ENCODE data around the gene AADACL4. TPM values are rescaled to one million over a fixed set of nuclear protein-coding genes. Genes with fewer than 3 reads are reported as not detected.

AADACL4 gene
- total RNA-seq, 1 experiment from 2014 or later, result not detected

DNA sequence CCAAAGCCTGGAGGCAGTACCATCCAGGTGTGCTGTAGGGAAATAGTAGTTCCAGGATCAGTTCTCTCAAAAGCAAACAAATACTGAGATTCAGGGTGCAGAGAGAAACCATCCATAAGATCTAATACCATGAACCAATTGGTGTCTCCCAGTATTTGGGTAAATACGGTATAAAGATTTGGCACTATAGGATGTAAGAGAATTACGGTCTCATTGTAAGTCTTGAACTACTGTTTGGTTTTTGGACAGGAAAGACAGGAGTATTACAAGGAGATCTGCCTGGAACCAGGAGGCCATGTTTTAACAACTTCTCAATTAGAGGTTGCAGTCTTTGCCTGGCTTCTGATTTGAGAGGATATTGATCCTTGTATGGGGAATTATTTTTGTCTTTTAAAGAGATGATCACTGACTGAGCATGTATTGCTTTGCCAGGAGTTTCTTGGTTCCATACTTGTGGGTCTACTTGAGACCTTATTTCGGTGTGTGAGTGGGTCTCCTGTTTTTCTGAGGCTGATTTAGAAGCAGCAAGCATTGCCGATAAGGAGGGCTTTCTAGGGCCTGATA, 10.2 kb downstream of the AADACL4 start:
- in situ Hi-C loops (cut with HindIII; ENCODE audit: low pct_unique_long_range_greater_than_20kb, low sequenced_read_pairs) (no loop called here), intact Hi-C loops (cut with micrococcal nuclease; ENCODE audit: unreplicated experiment) (no loop called here)
- CTCF ChIA-PET, result no interaction called here
- Histone ChIP-seq H3K9me3 (ENCODE audit: control insufficient read depth, insufficient read depth, low read depth, low read length) (no peaks in the 10 kb centered on the region), H3K4me1 (ENCODE audit: control insufficient read depth, insufficient read depth, low read length) (peaks cover 5% of the 10 kb centered on the region; the same call in 1 of the 2 replicates), H3K27me3 (ENCODE audit: control insufficient read depth, insufficient read depth, low read length) (no peaks in the 10 kb centered on the region), H3K36me3 (ENCODE audit: control insufficient read depth, insufficient read depth, low read length) (no peaks in the 10 kb centered on the region), H3K4me3 (ENCODE audit: low read depth in 2 of 2, low read length in 2 of 2) (no peak overlapping the region), H3K27ac (ENCODE audit: low read length) (no peak overlapping the region)
- POLR2A ChIA-PET, result no interaction called here
- no peak for DNase-seq (ENCODE audit: low read depth, low spot score)
- BruUV-seq (replicated peaks), result no TSS peak
- TF ChIP-seq, protein P1, sequence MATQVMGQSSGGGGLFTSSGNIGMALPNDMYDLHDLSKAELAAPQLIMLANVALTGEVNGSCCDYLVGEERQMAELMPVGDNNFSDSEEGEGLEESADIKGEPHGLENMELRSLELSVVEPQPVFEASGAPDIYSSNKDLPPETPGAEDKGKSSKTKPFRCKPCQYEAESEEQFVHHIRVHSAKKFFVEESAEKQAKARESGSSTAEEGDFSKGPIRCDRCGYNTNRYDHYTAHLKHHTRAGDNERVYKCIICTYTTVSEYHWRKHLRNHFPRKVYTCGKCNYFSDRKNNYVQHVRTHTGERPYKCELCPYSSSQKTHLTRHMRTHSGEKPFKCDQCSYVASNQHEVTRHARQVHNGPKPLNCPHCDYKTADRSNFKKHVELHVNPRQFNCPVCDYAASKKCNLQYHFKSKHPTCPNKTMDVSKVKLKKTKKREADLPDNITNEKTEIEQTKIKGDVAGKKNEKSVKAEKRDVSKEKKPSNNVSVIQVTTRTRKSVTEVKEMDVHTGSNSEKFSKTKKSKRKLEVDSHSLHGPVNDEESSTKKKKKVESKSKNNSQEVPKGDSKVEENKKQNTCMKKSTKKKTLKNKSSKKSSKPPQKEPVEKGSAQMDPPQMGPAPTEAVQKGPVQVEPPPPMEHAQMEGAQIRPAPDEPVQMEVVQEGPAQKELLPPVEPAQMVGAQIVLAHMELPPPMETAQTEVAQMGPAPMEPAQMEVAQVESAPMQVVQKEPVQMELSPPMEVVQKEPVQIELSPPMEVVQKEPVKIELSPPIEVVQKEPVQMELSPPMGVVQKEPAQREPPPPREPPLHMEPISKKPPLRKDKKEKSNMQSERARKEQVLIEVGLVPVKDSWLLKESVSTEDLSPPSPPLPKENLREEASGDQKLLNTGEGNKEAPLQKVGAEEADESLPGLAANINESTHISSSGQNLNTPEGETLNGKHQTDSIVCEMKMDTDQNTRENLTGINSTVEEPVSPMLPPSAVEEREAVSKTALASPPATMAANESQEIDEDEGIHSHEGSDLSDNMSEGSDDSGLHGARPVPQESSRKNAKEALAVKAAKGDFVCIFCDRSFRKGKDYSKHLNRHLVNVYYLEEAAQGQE (IDR thresholded peaks at IDR 0.05; ENCODE audit: insufficient read depth in 1 of 2, low read depth in 2 of 2, low read length in 1 of 2), result no peak
- TF ChIP-seq TCF7L2 (IDR thresholded peaks at IDR 0.05; ENCODE audit: low read depth, low read length) (no peak), SIN3A (IDR thresholded peaks at IDR 0.05; ENCODE audit: borderline replicate concordance, insufficient read depth, low read depth, low read length) (no peak), POLR2AphosphoS5 (IDR thresholded peaks at IDR 0.05; ENCODE audit: low read depth, low read length) (no peak)
- TF ChIP-seq, protein P2, sequence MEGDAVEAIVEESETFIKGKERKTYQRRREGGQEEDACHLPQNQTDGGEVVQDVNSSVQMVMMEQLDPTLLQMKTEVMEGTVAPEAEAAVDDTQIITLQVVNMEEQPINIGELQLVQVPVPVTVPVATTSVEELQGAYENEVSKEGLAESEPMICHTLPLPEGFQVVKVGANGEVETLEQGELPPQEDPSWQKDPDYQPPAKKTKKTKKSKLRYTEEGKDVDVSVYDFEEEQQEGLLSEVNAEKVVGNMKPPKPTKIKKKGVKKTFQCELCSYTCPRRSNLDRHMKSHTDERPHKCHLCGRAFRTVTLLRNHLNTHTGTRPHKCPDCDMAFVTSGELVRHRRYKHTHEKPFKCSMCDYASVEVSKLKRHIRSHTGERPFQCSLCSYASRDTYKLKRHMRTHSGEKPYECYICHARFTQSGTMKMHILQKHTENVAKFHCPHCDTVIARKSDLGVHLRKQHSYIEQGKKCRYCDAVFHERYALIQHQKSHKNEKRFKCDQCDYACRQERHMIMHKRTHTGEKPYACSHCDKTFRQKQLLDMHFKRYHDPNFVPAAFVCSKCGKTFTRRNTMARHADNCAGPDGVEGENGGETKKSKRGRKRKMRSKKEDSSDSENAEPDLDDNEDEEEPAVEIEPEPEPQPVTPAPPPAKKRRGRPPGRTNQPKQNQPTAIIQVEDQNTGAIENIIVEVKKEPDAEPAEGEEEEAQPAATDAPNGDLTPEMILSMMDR (IDR thresholded peaks at IDR 0.05), result no peak
- ATAC-seq, result no peak

GRCh38 chr1:12654657-12655056, 10.8 kb downstream of the AADACL4 start:
- ChIA-PET CTCF (no interaction called here), POLR2A (no interaction called here)
- no peak for ATAC-seq
- Histone ChIP-seq H3K4me1 (ENCODE audit: control insufficient read depth, insufficient read depth, low read length) (peaks cover 5% of the 10 kb centered on the region; the same call in 1 of the 2 replicates), H3K27me3 (ENCODE audit: control insufficient read depth, insufficient read depth, low read length) (no peaks in the 10 kb centered on the region), H3K9me3 (ENCODE audit: control insufficient read depth, insufficient read depth, low read depth, low read length) (no peaks in the 10 kb centered on the region), H3K36me3 (ENCODE audit: control insufficient read depth, insufficient read depth, low read length) (no peaks in the 10 kb centered on the region), H3K4me3 (ENCODE audit: low read depth in 2 of 2, low read length in 2 of 2) (no peak overlapping the region), H3K27ac (ENCODE audit: low read length) (no peak overlapping the region)
- no TSS peak for BruUV-seq (replicated peaks)
- intact Hi-C loops (cut with micrococcal nuclease; ENCODE audit: unreplicated experiment), result loop anchor here (5.0 kb wide), 3 partner anchors 32 to 377 kb away; no protein-coding TSS in a partner anchor
- in situ Hi-C loops (cut with HindIII; ENCODE audit: low pct_unique_long_range_greater_than_20kb, low sequenced_read_pairs), result no loop called here
- no peak for DNase-seq (ENCODE audit: low read depth, low spot score)
- no peak for TF ChIP-seq POLR2AphosphoS5 (IDR thresholded peaks at IDR 0.05; ENCODE audit: low read depth, low read length)
- 0 out of 2 replicates have a peak, but pooled peaks have one; percentile 23 for TF ChIP-seq TCF7L2 (IDR thresholded peaks at IDR 0.05; ENCODE audit: low read depth, low read length)

DNA sequence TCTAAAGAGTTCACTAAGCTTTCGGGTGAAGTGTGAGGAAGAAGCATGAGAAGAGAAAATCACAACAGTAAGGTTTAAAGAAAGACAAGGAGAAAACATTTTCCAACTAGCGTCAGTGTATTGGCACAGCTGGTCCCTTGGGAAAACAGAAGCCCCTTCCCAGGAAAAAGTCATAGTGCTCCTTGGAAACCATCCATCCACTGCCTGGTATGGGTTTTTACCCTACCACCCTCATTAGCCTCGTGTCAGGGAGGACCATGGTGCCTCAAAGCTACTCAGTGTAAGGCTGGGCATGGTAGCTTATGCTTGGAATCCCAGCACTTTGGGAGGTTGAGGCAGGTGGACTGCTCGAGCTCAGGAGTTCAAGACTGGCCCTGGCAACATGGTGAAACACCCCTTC, 12.7 kb downstream of the AADACL4 start:
- ATAC-seq, result no peak
- Histone ChIP-seq H3K27ac (ENCODE audit: low read length) (no peak overlapping the region), H3K4me3 (ENCODE audit: low read depth in 2 of 2, low read length in 2 of 2) (no peak overlapping the region), H3K9me3 (ENCODE audit: control insufficient read depth, insufficient read depth, low read depth, low read length) (no peaks in the 10 kb centered on the region), H3K27me3 (ENCODE audit: control insufficient read depth, insufficient read depth, low read length) (no peaks in the 10 kb centered on the region), H3K4me1 (ENCODE audit: control insufficient read depth, insufficient read depth, low read length) (peaks cover 5% of the 10 kb centered on the region; the same call in 1 of the 2 replicates), H3K36me3 (ENCODE audit: control insufficient read depth, insufficient read depth, low read length) (no peaks in the 10 kb centered on the region)
- ChIA-PET POLR2A (interaction anchor here (0.6 kb wide), 1 partner anchor 18 kb away, joined by 3 read pairs; no protein-coding TSS in a partner anchor), CTCF (no interaction called here)
- in situ Hi-C loops (cut with HindIII; ENCODE audit: low pct_unique_long_range_greater_than_20kb, low sequenced_read_pairs), result no loop called here
- no peak for TF ChIP-seq POLR2AphosphoS5 (IDR thresholded peaks at IDR 0.05; ENCODE audit: low read depth, low read length)
- no peak for TF ChIP-seq TCF7L2 (IDR thresholded peaks at IDR 0.05; ENCODE audit: low read depth, low read length)
- TF ChIP-seq SIN3A (IDR thresholded peaks at IDR 0.05; ENCODE audit: borderline replicate concordance, insufficient read depth, low read depth, low read length), result no peak
- TF ChIP-seq, protein P2 (IDR thresholded peaks at IDR 0.05), result no peak
- TF ChIP-seq, protein P1 (IDR thresholded peaks at IDR 0.05; ENCODE audit: insufficient read depth in 1 of 2, low read depth in 2 of 2, low read length in 1 of 2), result no peak
- intact Hi-C loops (cut with micrococcal nuclease; ENCODE audit: unreplicated experiment), result loop anchor here (5.0 kb wide), 3 partner anchors 34 to 379 kb away; no protein-coding TSS in a partner anchor
- no TSS peak for BruUV-seq (replicated peaks)
- no peak for DNase-seq (ENCODE audit: low read depth, low spot score)

Data from Panc1 (cell line).